ENCODE data around the gene BPI.
A peak's percentile ranks its signal among the peaks of the same experiment; 100 is the strongest.
"Not testable (repeated sequence)": the region's sequence is repeated elsewhere in the genome, so short reads cannot be mapped to it uniquely, and the experiment has no call there.

The BPI gene

GRCh38 chr20:38303908-38304379, at the start of gene BPI:
Gene BPI (plus strand): TSS chr20:38304156. CDS start chr20:38304224, 68 bp downstream.
- DNase-seq (ENCODE audit: low read depth in 2 of 2): peak in 1 of 2 experiments; percentile 15

DNA sequence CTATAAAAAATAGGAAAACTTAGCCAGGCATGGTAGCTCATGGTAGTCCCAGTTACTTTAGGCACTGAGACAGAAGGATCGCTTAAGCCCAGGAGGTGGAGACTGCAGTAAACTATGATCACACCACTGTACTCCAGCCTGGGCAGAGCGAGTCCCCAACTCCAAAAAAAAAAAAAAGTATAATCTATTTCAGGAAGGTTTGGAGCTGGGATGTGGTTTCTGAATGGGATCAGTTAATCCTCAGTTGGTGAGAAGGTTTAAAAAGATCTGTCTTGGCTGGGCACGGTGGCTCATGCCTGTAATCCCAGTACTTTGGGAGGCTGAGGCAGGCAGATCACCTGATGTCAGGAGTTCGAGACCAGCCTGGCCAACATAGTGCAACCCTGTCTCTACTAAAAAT, 49.3 kb upstream of the BPI start:
- DNase-seq (ENCODE audit: low read depth in 2 of 2): not testable (repeated sequence)

- no peak for DNase-seq (ENCODE audit: low read depth in 2 of 2)
These were observed 48.6 kb upstream of the BPI start for GRCh38 chr20:38255393-38255792.

DNA sequence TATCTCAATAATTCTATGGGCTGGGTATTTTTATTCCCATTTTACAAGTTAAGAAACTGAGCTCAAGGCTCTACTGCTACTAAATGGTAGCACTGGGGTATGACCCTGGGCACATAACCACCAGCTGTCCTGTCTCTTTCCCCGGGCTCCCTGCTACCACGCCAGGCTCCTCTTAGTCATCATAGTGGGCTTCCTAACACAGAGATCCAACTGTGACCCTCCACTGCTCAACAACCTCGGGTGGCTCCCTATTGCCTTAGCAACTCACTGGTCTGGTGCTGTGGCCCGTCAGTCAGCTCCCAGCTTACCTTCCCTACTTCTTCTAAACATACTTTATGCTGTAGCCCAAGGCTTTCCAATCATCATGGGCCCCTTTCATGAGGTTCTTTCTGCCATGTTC, 47.9 kb upstream of the BPI start:
- no peak for DNase-seq (ENCODE audit: low read depth in 2 of 2)

DNA sequence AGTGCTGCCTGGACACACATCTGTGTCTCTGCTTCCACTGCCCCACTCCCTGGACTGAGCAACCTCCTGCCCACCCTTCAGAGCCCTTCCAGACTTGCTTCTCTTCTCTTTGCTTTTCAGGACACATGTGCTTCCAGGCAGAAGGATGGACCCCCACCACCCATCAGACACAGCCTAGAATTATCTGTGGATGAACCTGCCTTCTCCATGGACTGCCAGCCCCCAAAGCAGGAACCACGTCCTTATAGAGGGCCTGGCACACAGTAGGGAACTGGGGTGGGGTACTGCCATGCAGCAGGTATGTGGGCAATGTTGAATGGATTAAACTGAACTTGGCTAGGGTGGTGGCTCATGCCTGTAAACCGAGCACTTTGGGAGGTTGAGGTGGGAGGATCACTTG, 47.0 kb upstream of the BPI start:
- DNase-seq (ENCODE audit: low read depth in 2 of 2): no peak

GRCh38 chr20:38258545-38259215, 45.3 kb upstream of the BPI start:
- no peak for DNase-seq (ENCODE audit: low read depth in 2 of 2)

GRCh38 chr20:38260025-38260377, 44.0 kb upstream of the BPI start:
- DNase-seq (ENCODE audit: low read depth in 2 of 2): no peak

- no peak for DNase-seq (ENCODE audit: low read depth in 2 of 2)
These were observed 43.4 kb upstream of the BPI start, which contains the start of gene KIAA1755 for GRCh38 chr20:38260378-38261053. Gene KIAA1755 (minus strand): TSS chr20:38260735. CDS start chr20:38260500, 235 bp downstream.

DNA sequence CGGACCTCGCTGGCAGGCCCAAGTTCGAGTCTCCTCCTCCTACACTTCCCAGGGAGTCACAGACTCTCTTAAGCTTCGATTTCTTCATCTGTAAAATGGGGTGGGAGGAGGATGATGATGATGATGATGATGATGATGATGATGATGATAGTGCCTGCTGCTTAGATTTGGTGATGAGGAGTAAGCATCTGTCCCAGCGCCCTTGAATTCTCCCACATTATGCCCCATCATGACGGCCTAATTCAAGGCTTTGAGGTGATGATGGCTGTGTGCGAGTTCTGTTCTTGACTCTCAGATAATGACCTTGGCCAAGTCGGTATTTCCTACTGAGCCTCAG, 42.9 kb upstream of the BPI start:
- no peak for DNase-seq (ENCODE audit: low read depth in 2 of 2)

DNA sequence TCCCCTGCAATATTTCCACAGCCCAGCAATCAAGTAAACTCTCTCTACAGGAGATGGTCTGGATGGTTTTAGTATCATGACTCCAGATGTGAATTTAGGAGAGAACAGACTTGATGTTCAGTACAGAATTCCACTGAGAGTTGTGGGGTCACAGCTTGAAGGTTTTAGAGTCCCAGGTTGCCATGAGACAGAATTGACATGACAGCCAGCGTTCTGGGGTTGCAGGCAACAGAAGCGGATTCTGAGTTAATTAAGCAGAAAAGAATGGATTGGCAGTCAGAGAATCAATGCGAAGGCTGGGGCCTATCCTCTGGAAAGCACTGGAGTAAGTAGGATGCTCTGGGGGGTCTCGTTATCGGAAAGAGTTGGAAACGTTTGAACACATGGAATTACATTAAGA, 41.0 kb upstream of the BPI start:
- no peak for DNase-seq (ENCODE audit: low read depth in 2 of 2)

DNA sequence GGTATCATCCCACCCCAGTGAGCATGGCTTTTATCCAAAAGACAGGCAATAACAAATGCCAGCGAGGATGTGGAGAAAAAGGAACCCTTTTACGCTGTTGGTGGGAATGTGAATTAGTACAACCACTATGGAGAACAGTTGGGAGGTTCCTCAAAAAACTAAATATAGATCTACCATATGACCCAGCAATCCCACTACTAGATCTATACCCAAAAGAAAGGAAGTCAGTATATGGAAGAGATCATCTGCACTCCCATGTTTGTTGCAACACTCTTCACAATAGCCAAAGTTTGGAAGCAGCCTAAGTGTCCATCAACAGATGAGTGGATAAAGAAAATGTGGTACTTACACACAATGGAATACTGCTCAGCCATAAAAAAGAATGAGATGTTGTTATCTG, 37.5 kb upstream of the BPI start:
- DNase-seq (ENCODE audit: low read depth in 2 of 2): no peak

- DNase-seq (ENCODE audit: low read depth in 2 of 2): no peak
These were observed 36.7 kb upstream of the BPI start for GRCh38 chr20:38267296-38267695.

DNA sequence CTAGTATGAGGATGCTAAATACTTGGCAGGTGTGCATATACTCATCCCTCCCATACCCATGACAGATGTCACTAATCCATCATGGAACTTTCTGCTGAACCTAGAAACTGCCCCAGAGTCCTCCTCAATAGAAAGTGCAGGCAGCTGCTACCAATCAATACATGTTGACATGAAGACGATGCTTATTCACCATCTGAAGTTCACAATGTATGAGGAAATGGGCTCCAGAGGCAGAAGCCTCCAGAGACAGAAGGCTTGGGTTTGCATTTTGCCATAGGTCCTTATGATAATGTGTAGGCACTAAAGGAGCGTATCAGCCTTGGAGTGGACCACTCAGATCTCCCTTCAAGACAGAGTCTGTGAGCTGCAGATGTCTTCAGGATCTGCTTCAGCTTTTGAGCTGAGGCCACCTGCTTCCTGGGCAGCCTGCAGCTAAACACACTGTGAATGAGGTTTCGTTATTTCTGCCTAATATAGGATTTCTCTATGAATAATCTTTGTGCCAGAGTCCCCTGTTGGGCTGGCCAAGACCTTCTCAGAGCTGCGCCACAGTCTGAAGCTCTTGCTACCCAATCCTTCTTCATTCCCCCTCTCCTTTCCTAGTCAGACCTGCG, 35.9 kb upstream of the BPI start:
- no peak for DNase-seq (ENCODE audit: low read depth in 2 of 2)

GRCh38 chr20:38269040-38269439, 34.9 kb upstream of the BPI start:
- DNase-seq (ENCODE audit: low read depth in 2 of 2): no peak

DNA sequence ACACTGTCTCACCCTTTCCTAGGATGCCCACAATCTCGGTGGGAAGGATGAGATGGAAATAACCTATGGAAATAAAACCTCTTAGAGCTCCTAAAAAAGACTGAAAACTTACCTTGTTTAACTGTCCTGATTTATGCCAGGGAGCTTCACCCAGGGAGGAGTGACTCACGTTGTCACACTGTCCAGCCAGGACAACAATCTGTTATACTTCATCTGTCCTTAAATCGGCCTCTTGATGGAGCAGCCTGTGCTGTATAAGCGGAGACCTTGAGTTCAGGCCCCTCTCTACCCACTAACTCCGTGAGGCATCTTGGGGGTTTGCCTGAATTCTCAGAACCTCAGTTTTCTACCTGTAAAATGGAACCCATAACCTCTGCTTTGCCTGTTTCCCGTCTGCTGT, 34.2 kb upstream of the BPI start:
- no peak for DNase-seq (ENCODE audit: low read depth in 2 of 2)

- peak; percentile 89 to 90 for DNase-seq (ENCODE audit: low read depth in 2 of 2)
These were observed 32.9 kb upstream of the BPI start for GRCh38 chr20:38270869-38271605.

- DNase-seq (ENCODE audit: low read depth in 2 of 2): no peak
These were observed 32.3 kb upstream of the BPI start for GRCh38 chr20:38271608-38272120.

DNA sequence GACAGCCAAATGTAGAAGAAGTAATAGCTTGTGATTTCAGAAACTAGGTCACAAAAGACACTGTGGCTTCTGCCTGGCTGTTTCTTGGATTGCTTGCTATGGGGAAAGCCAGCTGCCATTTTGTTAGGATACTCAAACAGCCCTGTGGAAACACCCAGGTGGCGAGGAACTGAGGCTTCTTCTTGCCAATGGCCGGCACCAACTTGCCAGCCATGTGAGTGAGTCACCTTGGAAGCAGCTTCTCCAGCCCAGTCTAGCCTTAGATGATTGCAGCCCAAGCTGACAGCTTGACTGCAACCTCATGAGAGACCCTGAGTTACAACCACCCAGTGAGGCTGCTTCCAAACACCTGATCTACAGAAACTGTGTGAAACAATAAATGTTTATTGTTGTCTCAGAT, 31.6 kb upstream of the BPI start:
- DNase-seq (ENCODE audit: low read depth in 2 of 2): no peak

- no peak for DNase-seq (ENCODE audit: low read depth in 2 of 2)
These were observed 31.0 kb upstream of the BPI start for GRCh38 chr20:38272961-38273360.

GRCh38 chr20:38275815-38276550, 28.0 kb upstream of the BPI start:
- peak; percentile 60 to 65 for DNase-seq (ENCODE audit: low read depth in 2 of 2)

DNA sequence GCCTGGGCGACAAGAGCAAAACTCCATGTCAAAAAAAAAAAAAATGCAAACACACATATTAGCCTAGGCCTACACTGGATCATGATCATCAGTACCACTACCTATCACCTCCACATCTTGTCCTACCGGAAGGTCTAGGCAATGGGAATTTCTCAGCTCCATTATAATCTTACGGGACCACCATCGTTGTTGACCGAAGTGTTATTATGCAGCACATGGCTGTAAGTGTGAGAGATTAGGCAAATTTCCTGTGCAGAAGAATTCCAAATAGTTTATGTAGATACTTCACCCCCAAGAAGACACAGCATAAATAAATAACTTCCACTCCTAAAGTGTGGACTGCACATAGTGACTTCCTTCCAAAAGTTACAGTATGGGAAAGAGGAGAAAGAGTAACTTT, 26.7 kb upstream of the BPI start:
- DNase-seq (ENCODE audit: low read depth in 2 of 2): no peak

DNA sequence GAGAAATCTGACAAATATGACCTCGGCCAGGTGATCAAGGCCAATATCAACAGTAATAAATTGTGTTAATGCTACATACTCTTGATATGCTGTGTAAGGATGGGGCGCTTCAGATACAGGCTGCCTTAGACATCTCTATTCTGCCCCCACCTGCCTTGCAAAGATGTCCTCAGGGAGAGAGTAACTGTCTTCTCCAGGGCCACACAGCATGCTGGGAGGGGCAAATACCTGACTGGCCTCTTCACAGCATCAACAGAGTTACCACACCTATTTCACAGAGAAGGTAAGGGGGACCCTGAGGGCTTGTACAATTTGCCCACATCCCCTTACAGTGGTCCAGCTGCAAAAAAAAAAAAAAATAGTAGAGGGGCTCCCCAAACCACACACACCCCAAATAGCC, 26.3 kb upstream of the BPI start:
- no peak for DNase-seq (ENCODE audit: low read depth in 2 of 2)
